HTR-8/SVneo (cell line): ENCODE measurements around the gene ARPP19.
"Not testable (repeated sequence)": the region's sequence is repeated elsewhere in the genome, so short reads cannot be mapped to it uniquely, and the experiment has no call there.

Source experiments
- DNase-seq: peaks from one replicate; pipeline ENCODE4 v3.0.0; 2011; ENCODE audit warnings: low spot score, mixed read lengths; ENCODE audit not compliant: insufficient read length
- FAIRE-seq: peaks from 2 replicates; lab custom pipeline; 2011; peaks lifted over from hg19 to GRCh38; lab: Jason Lieb, UNC

The ARPP19 gene, protein sequence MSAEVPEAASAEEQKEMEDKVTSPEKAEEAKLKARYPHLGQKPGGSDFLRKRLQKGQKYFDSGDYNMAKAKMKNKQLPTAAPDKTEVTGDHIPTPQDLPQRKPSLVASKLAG

DNA sequence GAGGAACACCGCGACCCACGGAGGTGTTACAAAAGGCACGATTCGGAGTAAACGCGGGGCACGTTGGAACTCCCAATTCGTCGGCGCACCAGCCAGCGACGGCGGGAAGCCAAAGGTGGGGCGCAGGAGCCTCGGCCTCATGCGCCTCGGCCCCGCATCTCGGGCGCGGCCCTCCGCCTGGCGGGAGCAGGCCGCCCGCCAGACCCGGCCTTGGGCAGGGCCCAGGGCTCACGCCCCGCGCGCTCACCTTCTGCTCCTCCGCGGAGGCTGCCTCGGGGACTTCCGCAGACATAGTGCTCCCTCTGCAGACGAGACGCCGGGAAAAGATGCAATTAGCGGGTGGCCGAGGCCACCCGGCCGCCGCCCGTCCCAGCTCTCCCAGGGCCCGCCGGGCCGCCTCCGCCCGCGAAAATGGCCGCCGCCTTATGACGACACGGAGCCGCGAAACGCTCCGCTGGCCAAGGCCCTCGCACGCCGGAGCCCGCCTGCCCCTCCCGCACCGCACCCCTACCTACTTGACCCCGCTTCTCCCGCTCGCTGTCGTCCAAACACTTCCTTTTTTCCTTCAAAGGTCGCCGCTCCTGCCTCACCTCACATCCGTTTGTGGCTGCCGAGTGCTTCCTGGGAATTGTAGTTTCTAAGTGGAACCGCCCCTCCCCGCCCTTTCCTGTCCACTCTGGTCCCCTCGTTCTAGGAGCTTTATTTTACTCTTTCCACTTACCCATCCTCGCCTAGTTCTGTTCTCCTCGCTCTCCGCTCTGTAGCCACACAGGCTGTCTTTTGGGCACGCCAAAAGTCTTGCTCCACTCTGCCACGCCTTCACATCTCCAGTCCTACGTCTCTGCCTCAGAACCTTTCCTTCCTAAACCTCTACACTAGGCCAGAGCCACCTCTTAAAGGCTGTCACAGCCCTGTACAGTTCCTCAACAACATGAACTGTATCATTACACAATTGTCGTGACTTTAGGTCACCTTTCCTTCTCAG lies at the start of gene ARPP19:
Gene ARPP19, minus strand, starts transcription at position 430 of the 985 bp plus-strand sequence. Its CDS starts 138 bp downstream, at position 292.
- DNase-seq = peak; percentile 93
- FAIRE-seq = peak; percentile 59

DNA sequence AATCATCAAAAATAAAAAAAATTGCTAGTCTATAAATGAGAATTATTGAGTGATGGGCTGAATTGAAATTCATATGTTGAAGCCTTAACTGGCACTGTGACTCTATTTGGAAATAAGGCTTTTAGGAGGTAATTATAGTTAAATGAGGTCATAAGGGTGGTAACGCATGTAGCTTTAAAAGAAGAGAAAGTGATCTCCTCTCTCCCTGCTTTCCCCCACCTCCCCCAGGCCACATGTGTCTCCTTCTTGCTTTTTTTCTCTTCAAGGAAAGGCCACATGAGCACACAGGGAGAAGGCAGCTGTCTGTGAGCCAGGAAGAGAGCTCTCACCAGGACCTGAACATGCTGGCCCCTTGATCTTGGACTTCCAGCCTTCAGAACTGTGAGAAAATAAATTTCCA lies 48.2 kb upstream of the ARPP19 start:
- no peak for FAIRE-seq

DNA sequence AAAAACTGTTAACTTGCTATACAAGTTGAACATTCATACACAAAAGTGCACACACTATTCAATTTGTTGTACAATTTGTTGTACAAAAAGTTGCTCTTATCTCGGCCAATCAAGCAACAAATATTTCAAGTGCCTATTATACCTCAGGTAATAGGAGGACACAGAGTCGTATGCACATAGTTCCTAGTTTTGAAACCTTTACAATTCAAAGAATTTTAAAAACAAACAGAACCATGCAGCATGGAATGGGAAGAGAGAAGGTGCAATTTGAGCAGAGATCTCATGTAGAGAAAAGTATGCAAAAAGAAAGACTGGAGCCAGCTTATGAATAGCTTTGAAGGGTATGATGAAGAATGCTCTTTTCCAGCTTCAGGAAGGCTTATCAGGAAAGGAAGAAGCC lies 46.5 kb upstream of the ARPP19 start:
- FAIRE-seq (no peak), DNase-seq (no peak)

More for the DNA sequence above, 48.2 kb upstream of the ARPP19 start:
- no peak for DNase-seq

DNA sequence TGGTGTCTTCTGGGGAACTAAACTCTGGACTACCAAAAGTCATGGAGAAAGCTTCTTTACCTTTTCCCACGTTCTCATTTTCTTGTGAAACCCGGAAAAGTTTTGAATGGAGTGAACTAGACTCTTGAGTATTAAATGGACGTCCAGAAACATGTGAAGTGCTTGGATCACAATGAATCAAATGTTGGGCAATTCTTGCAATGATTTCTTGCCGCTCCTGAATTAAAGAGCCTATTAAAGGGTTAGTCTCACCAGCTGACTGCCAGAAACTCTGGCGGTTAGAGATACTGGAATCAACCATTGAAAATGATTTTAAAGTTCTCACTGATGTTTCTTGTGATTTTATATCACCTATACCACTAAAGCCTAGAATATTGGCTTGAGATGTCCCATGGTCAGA lies 40.8 kb upstream of the ARPP19 start:
- DNase-seq (no peak), FAIRE-seq (no peak)

DNA sequence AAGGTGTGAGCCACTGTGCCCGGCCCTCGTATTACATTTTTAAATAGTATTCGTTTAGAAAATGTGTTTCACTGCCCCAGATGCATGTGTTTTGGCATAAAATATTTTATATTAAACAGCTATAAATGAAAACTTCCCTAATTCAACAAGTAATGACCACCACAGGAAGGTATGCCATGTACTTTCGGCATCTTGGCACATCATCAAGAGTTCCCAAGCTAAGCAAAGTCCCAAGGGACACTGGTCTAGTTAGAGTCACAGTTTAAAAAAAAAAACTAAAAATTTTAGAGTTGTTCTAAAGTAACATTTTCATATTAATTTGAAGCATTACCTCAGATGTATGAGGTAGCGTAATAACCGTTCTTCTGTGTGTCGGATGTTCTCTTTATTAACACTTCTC lies 15.6 kb upstream of the ARPP19 start:
- no peak for FAIRE-seq
- no peak for DNase-seq

DNA sequence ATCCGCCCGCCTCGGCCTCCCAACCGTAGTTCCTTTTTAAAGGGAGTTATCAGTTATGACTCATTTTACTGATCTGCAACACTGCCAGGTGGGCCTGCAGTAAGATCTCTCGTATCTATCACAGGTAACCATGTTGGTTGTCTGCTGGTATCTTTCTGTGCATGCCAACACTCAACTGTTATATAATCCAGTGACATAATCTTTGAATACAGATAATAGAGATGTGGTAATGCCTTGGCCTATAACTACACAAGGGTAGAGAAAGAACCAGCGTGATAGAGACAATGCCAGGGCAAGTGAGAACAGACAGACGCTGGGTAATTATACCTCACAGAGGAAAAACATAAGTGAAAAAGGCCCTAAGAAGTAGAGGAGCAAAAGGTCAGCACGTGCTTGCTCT lies 11.0 kb upstream of the ARPP19 start:
- DNase-seq (no peak), FAIRE-seq (no peak)

DNA sequence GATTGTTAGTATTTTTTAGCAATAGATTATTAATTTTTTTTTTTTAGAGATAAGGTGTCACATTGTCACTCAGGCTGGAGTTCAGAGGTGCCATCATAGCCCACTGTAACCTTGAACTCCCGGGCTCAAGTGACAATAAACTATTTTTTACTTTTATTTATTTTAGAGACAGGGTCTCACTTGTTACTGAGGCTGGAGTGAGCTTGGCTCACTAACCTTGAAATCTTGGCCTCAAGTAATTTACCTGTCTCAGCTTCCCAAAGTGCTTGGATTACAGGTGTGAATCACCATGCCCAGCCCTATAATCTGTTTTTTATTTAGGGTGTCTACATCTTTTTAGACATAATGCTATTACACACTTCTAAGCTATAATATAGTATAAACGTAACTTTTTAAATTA lies 7.9 kb upstream of the ARPP19 start:
- DNase-seq (no peak), FAIRE-seq (no peak)

DNA sequence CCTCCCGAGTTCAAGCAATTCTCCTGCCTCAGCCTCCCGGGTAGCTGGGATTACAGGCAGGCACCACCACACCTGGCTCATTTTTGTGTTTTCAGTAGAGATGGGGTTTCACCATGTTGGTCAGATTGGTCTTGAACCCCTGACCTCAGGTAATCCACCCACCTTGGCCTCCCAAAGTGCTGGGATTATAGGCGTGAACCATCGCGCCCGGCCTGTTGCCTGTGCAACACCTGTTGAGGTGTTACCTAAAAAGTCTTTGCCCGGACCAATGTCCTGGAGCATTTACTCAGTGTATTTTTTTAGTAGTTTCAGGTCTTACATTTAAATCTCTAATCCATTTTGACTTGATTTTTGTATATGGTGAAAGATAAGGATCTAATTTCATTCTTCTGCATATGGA lies 6.7 kb upstream of the ARPP19 start:
- not testable (repeated sequence) for DNase-seq, FAIRE-seq

DNA sequence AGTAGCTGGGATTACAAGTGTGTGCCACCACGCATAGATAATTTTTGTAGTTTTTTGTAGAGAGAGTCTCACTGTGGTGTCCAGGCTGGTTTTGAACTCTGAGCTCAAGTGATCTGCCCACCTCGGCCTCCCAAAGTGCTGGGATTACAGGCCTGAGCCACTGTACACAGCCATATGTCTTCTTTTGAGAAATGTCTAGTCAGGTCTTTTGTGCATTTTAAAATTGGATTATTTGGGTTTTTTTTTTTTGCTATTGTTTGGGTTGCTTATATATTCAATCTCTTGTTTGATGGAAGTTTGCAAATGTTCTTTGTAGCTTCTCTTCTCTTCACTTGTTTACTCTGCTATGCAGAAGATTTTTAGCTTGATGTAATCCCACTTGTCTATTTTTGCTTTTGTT lies 6.2 kb upstream of the ARPP19 start:
- FAIRE-seq = no peak
- DNase-seq = no peak

DNA sequence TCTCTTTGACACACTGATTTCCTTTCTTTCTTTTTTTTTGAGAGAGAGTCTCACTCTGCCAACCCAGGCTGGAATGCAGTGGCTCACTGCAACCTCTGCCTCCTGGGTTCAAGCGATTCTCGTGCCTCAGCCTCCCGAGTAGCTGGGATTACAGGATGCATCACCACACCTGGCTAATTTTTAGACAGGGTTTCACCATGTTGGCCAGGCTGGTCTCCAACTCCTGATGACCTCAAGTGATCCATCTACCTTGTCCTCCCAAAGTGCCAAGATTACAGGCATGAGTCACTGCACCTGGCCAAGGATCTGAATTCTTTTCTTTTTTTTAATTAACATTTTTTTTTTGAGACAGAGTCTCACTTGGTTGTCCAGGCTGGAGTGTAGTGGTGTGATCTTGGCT lies 5.8 kb upstream of the ARPP19 start:
- not testable (repeated sequence) for FAIRE-seq, DNase-seq

DNA sequence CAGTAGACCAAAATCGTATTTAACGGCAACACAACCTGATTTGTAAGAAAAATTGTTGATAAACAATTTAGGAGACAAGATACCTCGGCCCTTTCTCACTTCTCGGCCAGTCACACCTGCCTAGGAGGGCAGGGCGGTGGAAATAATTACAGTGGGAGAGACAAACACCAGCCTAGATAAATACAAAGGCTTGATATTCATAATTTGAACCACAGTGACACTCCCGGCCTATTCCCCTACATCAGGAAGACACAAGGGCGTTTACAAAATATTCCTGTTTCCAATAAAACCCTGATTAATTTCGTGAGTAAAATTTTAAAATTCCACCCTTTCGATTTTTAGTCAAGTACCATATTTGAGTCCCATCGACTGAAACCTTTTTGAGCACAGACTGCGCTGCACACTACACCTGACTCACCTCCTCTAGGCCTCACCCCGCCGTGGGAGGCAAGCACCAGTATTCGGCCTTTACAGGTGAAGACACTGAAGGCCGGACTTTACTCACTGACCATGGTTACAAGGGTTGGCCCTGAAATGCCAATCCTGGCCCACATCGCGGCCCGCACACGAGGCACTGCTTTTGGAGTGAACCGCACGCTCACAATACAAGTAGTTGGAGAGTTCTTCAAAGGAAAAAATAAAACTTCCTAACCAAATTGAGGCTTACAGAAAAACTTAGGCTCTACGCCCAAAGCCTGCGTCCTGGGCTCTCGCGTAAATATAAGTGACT lies 794 bp downstream of the ARPP19 start:
- DNase-seq (no peak), FAIRE-seq (no peak)

DNA sequence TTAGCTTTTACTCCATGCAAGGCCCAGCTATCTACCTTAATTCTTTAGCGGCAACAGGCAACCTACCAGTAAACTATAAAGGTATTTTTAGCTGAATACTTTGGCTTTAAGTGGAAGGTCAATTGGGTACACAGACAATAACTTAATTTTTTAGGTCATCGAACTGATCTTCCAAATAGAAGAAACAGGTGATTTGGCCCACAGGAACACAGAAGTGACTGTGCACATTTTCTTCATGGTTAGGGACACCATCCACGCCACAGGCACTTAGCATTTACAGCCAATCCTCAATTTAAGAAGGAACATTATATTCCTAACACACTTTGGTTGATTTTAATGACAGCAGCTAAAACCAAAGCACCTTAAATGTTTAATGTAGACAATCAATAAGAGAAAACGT lies 1.9 kb downstream of the ARPP19 start:
- FAIRE-seq (no peak), DNase-seq (no peak)

DNA sequence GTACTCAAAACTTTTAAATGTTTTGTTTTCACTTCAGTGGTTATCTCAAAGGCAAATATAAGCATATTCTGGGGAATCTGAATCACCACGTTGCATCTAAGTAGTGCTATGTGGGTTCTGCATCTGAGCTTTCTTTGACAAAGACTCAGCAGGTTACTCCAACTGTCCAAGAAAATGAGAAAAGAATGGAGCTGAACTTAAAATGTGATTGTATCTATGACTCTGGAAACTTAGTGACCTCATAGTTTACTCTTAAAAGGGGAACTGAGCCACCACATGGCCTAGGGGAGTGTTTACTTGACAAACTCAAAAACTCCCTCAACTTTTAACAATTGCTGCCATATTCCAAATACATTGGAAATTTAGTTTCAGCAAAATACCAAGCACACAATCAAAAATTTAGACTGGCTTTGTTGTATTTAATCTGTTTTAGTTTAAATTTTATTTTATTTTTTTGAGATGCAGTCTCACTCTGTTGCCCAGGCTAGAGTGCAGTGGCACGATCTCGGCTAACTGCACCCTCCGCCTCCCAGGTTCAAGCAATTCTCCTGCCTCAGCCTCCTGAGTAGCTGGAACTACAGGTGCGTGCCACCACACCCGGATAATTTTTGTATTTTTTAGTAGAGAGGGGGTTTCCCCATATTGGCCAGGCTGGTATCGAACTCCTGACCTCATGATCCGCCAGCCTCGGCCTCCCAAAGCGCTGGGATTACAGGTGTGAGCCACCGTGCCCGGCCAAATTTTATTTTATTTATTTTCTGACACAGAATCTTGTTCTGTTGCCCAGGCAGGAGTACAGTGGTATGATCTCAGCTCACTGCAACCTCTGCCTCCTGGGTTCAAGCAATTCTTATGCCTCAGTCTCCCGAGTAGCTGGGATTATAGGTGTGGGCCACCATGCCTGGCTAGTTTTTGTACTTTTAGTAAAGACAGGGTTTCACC lies 3.1 kb downstream of the ARPP19 start:
- FAIRE-seq = not testable (repeated sequence)

DNA sequence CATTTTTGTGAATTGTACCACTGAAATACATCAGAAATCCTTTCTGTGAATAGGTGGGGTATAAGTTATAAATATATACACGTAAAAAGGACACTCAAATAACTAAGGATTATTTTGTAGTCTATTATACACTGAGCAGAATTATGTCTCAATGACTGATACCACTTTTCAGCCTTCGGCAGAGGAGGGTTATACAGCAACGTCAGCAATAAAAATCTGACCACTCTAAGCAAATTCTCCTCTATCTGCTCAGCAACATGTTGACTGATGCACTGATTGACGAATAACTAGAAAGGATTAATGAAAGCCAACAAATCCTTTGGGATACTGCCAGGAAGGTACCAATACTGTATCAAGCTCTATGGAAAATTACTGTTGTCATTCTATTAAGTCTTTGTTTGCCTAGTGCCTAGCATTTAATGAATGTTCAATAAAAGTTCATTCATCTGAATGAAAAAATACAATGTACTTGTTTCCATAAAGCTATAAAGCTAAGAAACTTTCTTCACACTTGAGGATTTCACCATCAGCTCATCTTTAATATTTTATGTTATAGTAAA lies 5.2 kb downstream of the ARPP19 start:
- FAIRE-seq (no peak), DNase-seq (no peak)

More for the DNA sequence above, 3.1 kb downstream of the ARPP19 start:
- not testable (repeated sequence) for DNase-seq

DNA sequence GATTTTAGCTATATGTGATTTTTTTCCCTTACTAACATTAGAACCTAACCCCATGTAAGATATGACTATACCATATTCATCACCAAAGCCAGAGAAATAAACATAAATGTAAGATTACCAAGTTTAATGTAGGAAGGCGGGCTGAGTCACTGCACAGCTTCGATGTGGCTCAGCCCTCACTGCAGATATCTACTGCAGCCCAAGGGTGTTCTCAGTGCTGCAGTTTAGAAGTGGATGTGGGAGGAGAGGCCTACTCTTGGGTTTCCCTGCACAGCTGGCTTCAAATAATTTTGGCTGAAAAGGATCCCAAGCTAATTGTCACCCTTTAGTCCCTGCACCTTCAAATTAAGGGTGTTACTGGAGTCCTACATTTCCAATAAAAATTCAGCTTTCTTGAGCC lies 9.3 kb downstream of the ARPP19 start:
- no peak for FAIRE-seq

DNA sequence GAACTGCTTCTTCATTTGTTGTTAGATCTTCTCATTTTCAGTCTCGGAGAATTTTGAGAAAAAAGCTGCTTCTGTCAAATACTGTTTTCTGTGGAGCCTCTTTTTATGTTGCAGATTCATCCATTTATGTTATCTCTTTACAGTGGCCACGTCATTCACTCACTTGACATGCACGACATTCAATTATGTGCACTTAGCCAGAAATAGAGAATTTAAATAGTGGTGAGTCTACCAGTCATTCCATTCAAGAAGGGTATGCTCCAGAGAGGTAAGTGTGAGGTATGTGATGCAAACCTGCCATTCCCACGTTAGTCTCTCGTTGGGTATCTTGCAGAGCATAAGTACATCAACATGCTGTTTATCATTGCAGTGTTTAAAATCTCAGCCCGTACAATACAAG lies 9.8 kb downstream of the ARPP19 start:
- FAIRE-seq (no peak), DNase-seq (no peak)

More for the DNA sequence above, 9.3 kb downstream of the ARPP19 start:
- DNase-seq = no peak

DNA sequence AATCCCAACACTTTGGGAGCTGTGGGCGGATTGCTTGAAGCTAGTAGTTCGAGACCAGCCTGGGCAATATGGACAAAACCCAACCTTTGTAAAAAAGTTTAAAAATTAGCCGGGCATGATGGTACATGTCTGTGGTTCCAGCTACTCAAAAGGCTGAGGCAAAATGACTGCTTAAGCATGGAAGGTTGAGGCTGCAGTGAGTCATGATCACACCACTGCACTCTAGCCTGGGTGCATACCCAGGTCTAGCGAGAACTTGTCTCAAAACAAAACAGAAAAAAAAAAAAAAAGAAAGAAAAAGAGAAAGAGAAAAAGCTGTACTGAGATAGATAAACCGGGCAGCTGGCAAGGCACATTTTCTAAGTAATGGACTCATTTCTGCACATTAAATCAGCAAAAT lies 10.6 kb downstream of the ARPP19 start:
- DNase-seq = no peak
- FAIRE-seq = no peak

DNA sequence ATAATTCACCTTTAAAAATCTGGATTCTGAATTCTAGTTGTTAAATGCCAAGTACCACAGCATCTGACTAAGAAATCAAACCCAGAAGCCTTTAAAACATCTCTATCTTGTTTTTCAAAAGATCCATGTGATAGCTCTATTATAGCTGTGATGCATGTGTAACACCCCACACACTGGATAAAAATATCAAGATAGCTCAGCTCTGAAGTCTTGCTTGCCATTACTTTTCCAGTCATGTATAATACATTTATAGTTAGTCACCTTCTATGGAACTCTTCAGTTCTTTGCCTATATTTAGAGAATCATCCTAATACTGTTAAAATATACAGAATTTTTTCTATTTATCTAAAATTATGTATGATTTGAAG lies 11.6 kb downstream of the ARPP19 start:
- no peak for FAIRE-seq
- no peak for DNase-seq

DNA sequence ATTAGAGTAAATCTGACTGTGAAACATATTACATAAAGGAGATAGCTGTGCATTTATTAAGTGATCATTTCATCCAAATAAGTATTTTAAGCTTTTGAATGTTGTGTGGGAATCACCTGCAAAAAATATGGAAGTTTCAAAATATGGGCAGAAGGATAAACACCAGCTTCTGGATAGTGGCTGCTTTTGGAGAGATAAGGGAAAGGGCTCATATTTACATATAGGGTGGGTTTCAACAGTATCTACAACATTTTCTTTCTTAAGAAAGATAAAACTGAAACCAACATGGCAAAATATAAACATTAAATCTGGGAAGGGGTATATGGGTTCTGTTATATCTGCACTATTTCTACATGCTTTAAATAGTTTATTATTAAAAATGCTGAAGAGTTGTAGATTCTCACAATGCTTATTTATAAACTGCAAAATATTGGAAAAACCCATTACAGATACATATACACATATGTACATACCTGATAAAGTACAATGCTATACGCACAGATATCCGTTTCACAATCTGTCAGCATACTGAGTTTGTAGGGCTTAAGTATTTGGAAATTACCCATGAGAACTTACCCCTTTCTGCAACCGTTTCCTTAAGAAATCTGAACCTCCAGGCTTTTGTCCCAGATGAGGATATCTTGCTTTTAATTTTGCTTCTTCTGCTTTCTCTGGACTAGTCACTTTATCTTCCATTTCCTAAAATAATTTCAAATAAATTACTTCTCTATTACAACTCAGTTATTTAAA lies 12.1 kb downstream of the ARPP19 start:
- no peak for FAIRE-seq
- DNase-seq = no peak
